NCI-H460 (cell line): Measurements from ENCODE around the gene SLC30A3. TPM values are rescaled to one million over a fixed set of nuclear protein-coding genes. Genes with fewer than 3 reads are reported as not detected.

Source experiments
- DNase-seq: peaks from one replicate; pipeline ENCODE4 v3.0.0-alpha.2; 2016; ENCODE audit warnings: low read depth; ENCODE audit errors: extremely low read depth
- total RNA-seq: library from RNA; depleted of rRNA; stranded (reverse); fragments of >200 nt; shearing (Covaris generic); gene quantifications from 2 replicates; pipeline ENCODE4 v1.2.3, GENCODE V29; 2014

SLC30A3 gene
- total RNA-seq, 1 experiment from 2014 or later: 0.50 TPM

GRCh38 chr2:27261926-27262298, 935 bp downstream of the SLC30A3 start:
- no peak for DNase-seq

- DNase-seq: no peak
Measured at GRCh38 chr2:27261241-27261925, 1.5 kb downstream of the SLC30A3 start.

GRCh38 chr2:27258051-27258450, 4.8 kb downstream of the SLC30A3 start:
- DNase-seq: no peak

GRCh38 chr2:27256855-27257454, 5.9 kb downstream of the SLC30A3 start:
- no peak for DNase-seq

- DNase-seq: no peak
Measured at GRCh38 chr2:27255660-27256059, 7.2 kb downstream of the SLC30A3 start.

- DNase-seq: no peak
Measured at GRCh38 chr2:27255187-27255586, 7.7 kb downstream of the SLC30A3 start.

GRCh38 chr2:27251766-27252165, 11.1 kb downstream of the SLC30A3 start:
- DNase-seq: no peak

- DNase-seq: no peak
Measured at GRCh38 chr2:27250652-27251379, 12.0 kb downstream of the SLC30A3 start.

- peak; percentile 60 for DNase-seq
Measured at GRCh38 chr2:27249891-27250651, 12.8 kb downstream of the SLC30A3 start.

- no peak for DNase-seq
Measured at GRCh38 chr2:27249159-27249890, 13.5 kb downstream of the SLC30A3 start.

GRCh38 chr2:27247893-27248292, 15.0 kb downstream of the SLC30A3 start:
- no peak for DNase-seq

GRCh38 chr2:27245626-27246025, 17.2 kb downstream of the SLC30A3 start:
- no peak for DNase-seq

- DNase-seq: no peak
Measured at GRCh38 chr2:27245116-27245515, 17.7 kb downstream of the SLC30A3 start.

GRCh38 chr2:27243391-27244130, 19.3 kb downstream of the SLC30A3 start:
- no peak for DNase-seq

GRCh38 chr2:27242614-27242951, 20.3 kb downstream of the SLC30A3 start:
- DNase-seq: no peak

- no peak for DNase-seq
Measured at GRCh38 chr2:27241761-27242613, 20.9 kb downstream of the SLC30A3 start.

GRCh38 chr2:27240406-27240805, 22.4 kb downstream of the SLC30A3 start:
- no peak for DNase-seq

- DNase-seq: no peak
Measured at GRCh38 chr2:27238976-27239375, 23.9 kb downstream of the SLC30A3 start.

- DNase-seq: no peak
Measured at GRCh38 chr2:27237341-27237945, 25.4 kb downstream of the SLC30A3 start.
